ENCODE data around the gene SPANXC. TPM values are rescaled to one million over a fixed set of nuclear protein-coding genes. Genes with fewer than 3 reads are reported as not detected.
"Not testable (repeated sequence)": the region's sequence is repeated elsewhere in the genome, so short reads cannot be mapped to it uniquely, and the experiment has no call there.

Gene SPANXC
- total RNA-seq = not detected
- not detected for polyA plus RNA-seq (ENCODE audit: insufficient read depth in 1 of 8, insufficient read length in 8 of 8, low replicate concordance in 1 of 8)
- long read RNA-seq, donor 1 = 0 reads
- long read RNA-seq, donor 2 = 0 reads
- long read RNA-seq, donor 3 = 0 reads
- long read RNA-seq, donor 4 = 0 reads
- long read RNA-seq, donor 5 = 0 reads
- long read RNA-seq, donor 6 = 0 reads
- long read RNA-seq, donor 7 = 0 reads
- long read RNA-seq, donor 8 = 0 reads
- long read RNA-seq, donor 9 = 0 reads
- long read RNA-seq, donor 10 = 0 reads
- long read RNA-seq, donor 11 = 0 reads

- not testable (repeated sequence) for DNase-seq; H3K9me3 ChIP-seq (replicated peaks; ENCODE audit: control insufficient read depth, low read depth, low read length); H3K27me3 ChIP-seq (ENCODE audit: control insufficient read depth, insufficient read depth, low read length); H3K27ac ChIP-seq (ENCODE audit: low read length); H3K36me3 ChIP-seq (ENCODE audit: control insufficient read depth, insufficient read depth, low read length); H3K4me1 ChIP-seq (ENCODE audit: control insufficient read depth, insufficient read depth, low read length); H3K4me3 ChIP-seq (ENCODE audit: low read length)
- no CpG with 5 or more reads among the region's 12 CpGs for WGBS (ENCODE audit: insufficient coverage)
Observed at GRCh38 chrX:141242417-141242816, at the start of gene SPANXC. TSS of gene SPANXC (minus strand) at chrX:141242517. CDS start at chrX:141242457, 60 bp downstream.

- peak; percentile 4 for DNase-seq
- no peak overlapping the region for H3K4me3 ChIP-seq (ENCODE audit: low read length)
- no peaks in the 10 kb centered on the region for H3K36me3 ChIP-seq (ENCODE audit: control insufficient read depth, insufficient read depth, low read length)
- no peaks in the 10 kb centered on the region for H3K4me1 ChIP-seq (ENCODE audit: control insufficient read depth, insufficient read depth, low read length)
- no CpG with 5 or more reads among the region's 2 CpGs for WGBS (ENCODE audit: insufficient coverage)
- H3K9me3 ChIP-seq (replicated peaks; ENCODE audit: control insufficient read depth, low read depth, low read length) = no peaks in the 10 kb centered on the region
- H3K27me3 ChIP-seq (ENCODE audit: control insufficient read depth, insufficient read depth, low read length) = no peaks in the 10 kb centered on the region
- no peak overlapping the region for H3K27ac ChIP-seq (ENCODE audit: low read length)
Observed at GRCh38 chrX:141279476-141279875, 37.2 kb upstream of the SPANXC start.

- H3K4me3 ChIP-seq (ENCODE audit: low read length) = no peak overlapping the region
- H3K36me3 ChIP-seq (ENCODE audit: control insufficient read depth, insufficient read depth, low read length) = no peaks in the 10 kb centered on the region
- DNase-seq = no peak
- no peak overlapping the region for H3K27ac ChIP-seq (ENCODE audit: low read length)
- H3K4me1 ChIP-seq (ENCODE audit: control insufficient read depth, insufficient read depth, low read length) = no peaks in the 10 kb centered on the region
- no CpG with 5 or more reads among the region's 3 CpGs for WGBS (ENCODE audit: insufficient coverage)
- no peaks in the 10 kb centered on the region for H3K27me3 ChIP-seq (ENCODE audit: control insufficient read depth, insufficient read depth, low read length)
- H3K9me3 ChIP-seq (replicated peaks; ENCODE audit: control insufficient read depth, low read depth, low read length) = no peaks in the 10 kb centered on the region
Observed at GRCh38 chrX:141278306-141278705, 36.0 kb upstream of the SPANXC start.

- no peak overlapping the region for H3K27ac ChIP-seq (ENCODE audit: low read length)
Observed at GRCh38 chrX:141258080-141258479, 15.8 kb upstream of the SPANXC start.

GRCh38 chrX:141221611-141222010 is 20.7 kb downstream of the SPANXC start:
- Histone ChIP-seq H3K9me3 (replicated peaks; ENCODE audit: control insufficient read depth, low read depth, low read length) (no peaks in the 10 kb centered on the region), H3K4me1 (ENCODE audit: control insufficient read depth, insufficient read depth, low read length) (no peaks in the 10 kb centered on the region), H3K36me3 (ENCODE audit: control insufficient read depth, insufficient read depth, low read length) (no peaks in the 10 kb centered on the region), H3K27ac (ENCODE audit: low read length) (no peak overlapping the region), H3K4me3 (ENCODE audit: low read length) (no peak overlapping the region), H3K27me3 (ENCODE audit: control insufficient read depth, insufficient read depth, low read length) (no peaks in the 10 kb centered on the region)
- DNase-seq = no peak
- no CpG with 5 or more reads among the region's 2 CpGs for WGBS (ENCODE audit: insufficient coverage)

More at GRCh38 chrX:141258080-141258479, 15.8 kb upstream of the SPANXC start:
- Histone ChIP-seq H3K27me3 (ENCODE audit: control insufficient read depth, insufficient read depth, low read length) (no peaks in the 10 kb centered on the region), H3K9me3 (replicated peaks; ENCODE audit: control insufficient read depth, low read depth, low read length) (no peaks in the 10 kb centered on the region), H3K4me3 (ENCODE audit: low read length) (no peak overlapping the region), H3K4me1 (ENCODE audit: control insufficient read depth, insufficient read depth, low read length) (no peaks in the 10 kb centered on the region), H3K36me3 (ENCODE audit: control insufficient read depth, insufficient read depth, low read length) (no peaks in the 10 kb centered on the region)
- no peak for DNase-seq
- no CpG with 5 or more reads among the region's 1 CpG for WGBS (ENCODE audit: insufficient coverage)

GRCh38 chrX:141220342-141221008 is 21.8 kb downstream of the SPANXC start:
- WGBS (ENCODE audit: insufficient coverage) = no CpG with 5 or more reads among the region's 3 CpGs

GRCh38 chrX:141214196-141214595 is 28.1 kb downstream of the SPANXC start:
- 35% methylated on average over 1 of the region's 1 CpG for WGBS (ENCODE audit: insufficient coverage)
- no peaks in the 10 kb centered on the region for H3K4me1 ChIP-seq (ENCODE audit: control insufficient read depth, insufficient read depth, low read length)
- H3K4me3 ChIP-seq (ENCODE audit: low read length) = no peak overlapping the region
- no peak overlapping the region for H3K27ac ChIP-seq (ENCODE audit: low read length)
- no peaks in the 10 kb centered on the region for H3K27me3 ChIP-seq (ENCODE audit: control insufficient read depth, insufficient read depth, low read length)
- no peaks in the 10 kb centered on the region for H3K36me3 ChIP-seq (ENCODE audit: control insufficient read depth, insufficient read depth, low read length)
- H3K9me3 ChIP-seq (replicated peaks; ENCODE audit: control insufficient read depth, low read depth, low read length) = no peaks in the 10 kb centered on the region
- peak; percentile 60 for DNase-seq

More at GRCh38 chrX:141220342-141221008, 21.8 kb downstream of the SPANXC start:
- Histone ChIP-seq H3K4me1 (ENCODE audit: control insufficient read depth, insufficient read depth, low read length) (no peaks in the 10 kb centered on the region), H3K9me3 (replicated peaks; ENCODE audit: control insufficient read depth, low read depth, low read length) (no peaks in the 10 kb centered on the region), H3K36me3 (ENCODE audit: control insufficient read depth, insufficient read depth, low read length) (no peaks in the 10 kb centered on the region), H3K27ac (ENCODE audit: low read length) (no peak overlapping the region), H3K4me3 (ENCODE audit: low read length) (no peak overlapping the region), H3K27me3 (ENCODE audit: control insufficient read depth, insufficient read depth, low read length) (no peaks in the 10 kb centered on the region)
- peak; percentile 42 for DNase-seq

GRCh38 chrX:141201962-141202361 is 40.4 kb downstream of the SPANXC start:
- Histone ChIP-seq H3K36me3 (ENCODE audit: control insufficient read depth, insufficient read depth, low read length) (no peaks in the 10 kb centered on the region), H3K4me3 (ENCODE audit: low read length) (no peak overlapping the region), H3K9me3 (replicated peaks; ENCODE audit: control insufficient read depth, low read depth, low read length) (no peaks in the 10 kb centered on the region), H3K4me1 (ENCODE audit: control insufficient read depth, insufficient read depth, low read length) (no peaks in the 10 kb centered on the region), H3K27ac (ENCODE audit: low read length) (no peak overlapping the region), H3K27me3 (ENCODE audit: control insufficient read depth, insufficient read depth, low read length) (peaks cover 6% of the 10 kb centered on the region)
- no CpG with 5 or more reads among the region's 3 CpGs for WGBS (ENCODE audit: insufficient coverage)
- DNase-seq = no peak

Other genes starting within 250 kb of the SPANXC start
- gene SPANXB1, start 239.9 kb downstream of the SPANXC start, total RNA-seq = not detected
- not detected for gene SPANXB1, start 239.9 kb downstream of the SPANXC start, polyA plus RNA-seq (ENCODE audit: insufficient read depth in 1 of 8, insufficient read length in 8 of 8, low replicate concordance in 1 of 8)
- 6.5 TPM for gene LDOC1, start 65.4 kb downstream of the SPANXC start, total RNA-seq
- 10 to 100 TPM; 37.1 to 53.2 (median 48.8) TPM for gene LDOC1, start 65.4 kb downstream of the SPANXC start, polyA plus RNA-seq (ENCODE audit: insufficient read depth in 1 of 8, insufficient read length in 8 of 8, low replicate concordance in 1 of 8)